Measurements from ENCODE around the gene FBXO41.

DNA sequence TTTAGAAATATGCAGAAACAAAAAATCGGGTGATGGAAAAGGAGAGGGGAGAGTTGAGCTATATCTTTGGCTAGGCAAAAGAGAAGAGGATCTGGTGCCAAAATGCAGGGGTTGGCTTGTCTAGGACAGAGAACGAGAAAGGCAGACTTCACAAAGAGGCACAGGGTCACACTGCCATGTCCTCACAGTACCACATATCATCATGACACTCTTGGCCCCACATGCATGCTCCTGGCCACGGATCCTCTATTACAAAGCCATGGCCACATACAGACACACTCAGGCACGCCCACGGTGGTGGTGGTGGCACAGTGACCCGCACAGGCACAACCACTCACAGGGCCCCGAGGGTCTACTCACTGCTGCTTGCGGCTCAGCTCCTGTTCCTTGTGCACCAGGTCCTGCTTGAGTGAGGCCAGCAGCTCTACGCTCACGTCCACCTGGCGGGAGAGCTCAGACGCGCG is 15.9 kb downstream of the FBXO41 start:
- TF ChIP-seq POLR2A (IDR thresholded peaks at IDR 0.05; ENCODE audit: borderline replicate concordance, extremely low read depth, insufficient read depth, insufficient read length) (peak; percentile 36), POLR2AphosphoS5 (IDR thresholded peaks at IDR 0.05; ENCODE audit: low read depth, low read length) (no peak), EZH2phosphoT487 (IDR thresholded peaks at IDR 0.05; ENCODE audit: borderline replicate concordance) (no peak), SIN3A (IDR thresholded peaks at IDR 0.05; ENCODE audit: low read depth) (no peak), ELF1 (IDR thresholded peaks at IDR 0.05; ENCODE audit: borderline replicate concordance, low read depth) (no peak), RAD21 (IDR thresholded peaks at IDR 0.05; ENCODE audit: low read depth) (no peak)
- TF ChIP-seq, protein P1, sequence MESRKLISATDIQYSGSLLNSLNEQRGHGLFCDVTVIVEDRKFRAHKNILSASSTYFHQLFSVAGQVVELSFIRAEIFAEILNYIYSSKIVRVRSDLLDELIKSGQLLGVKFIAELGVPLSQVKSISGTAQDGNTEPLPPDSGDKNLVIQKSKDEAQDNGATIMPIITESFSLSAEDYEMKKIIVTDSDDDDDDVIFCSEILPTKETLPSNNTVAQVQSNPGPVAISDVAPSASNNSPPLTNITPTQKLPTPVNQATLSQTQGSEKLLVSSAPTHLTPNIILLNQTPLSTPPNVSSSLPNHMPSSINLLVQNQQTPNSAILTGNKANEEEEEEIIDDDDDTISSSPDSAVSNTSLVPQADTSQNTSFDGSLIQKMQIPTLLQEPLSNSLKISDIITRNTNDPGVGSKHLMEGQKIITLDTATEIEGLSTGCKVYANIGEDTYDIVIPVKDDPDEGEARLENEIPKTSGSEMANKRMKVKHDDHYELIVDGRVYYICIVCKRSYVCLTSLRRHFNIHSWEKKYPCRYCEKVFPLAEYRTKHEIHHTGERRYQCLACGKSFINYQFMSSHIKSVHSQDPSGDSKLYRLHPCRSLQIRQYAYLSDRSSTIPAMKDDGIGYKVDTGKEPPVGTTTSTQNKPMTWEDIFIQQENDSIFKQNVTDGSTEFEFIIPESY (IDR thresholded peaks at IDR 0.05; ENCODE audit: extremely low read depth, insufficient replicate concordance, low read length), result no peak
- TF ChIP-seq, protein P2, sequence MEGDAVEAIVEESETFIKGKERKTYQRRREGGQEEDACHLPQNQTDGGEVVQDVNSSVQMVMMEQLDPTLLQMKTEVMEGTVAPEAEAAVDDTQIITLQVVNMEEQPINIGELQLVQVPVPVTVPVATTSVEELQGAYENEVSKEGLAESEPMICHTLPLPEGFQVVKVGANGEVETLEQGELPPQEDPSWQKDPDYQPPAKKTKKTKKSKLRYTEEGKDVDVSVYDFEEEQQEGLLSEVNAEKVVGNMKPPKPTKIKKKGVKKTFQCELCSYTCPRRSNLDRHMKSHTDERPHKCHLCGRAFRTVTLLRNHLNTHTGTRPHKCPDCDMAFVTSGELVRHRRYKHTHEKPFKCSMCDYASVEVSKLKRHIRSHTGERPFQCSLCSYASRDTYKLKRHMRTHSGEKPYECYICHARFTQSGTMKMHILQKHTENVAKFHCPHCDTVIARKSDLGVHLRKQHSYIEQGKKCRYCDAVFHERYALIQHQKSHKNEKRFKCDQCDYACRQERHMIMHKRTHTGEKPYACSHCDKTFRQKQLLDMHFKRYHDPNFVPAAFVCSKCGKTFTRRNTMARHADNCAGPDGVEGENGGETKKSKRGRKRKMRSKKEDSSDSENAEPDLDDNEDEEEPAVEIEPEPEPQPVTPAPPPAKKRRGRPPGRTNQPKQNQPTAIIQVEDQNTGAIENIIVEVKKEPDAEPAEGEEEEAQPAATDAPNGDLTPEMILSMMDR (IDR thresholded peaks at IDR 0.05 in 2 of 3, conservative IDR thresholded peaks at IDR 0.05 in 1 of 3; ENCODE audit: borderline replicate concordance in 1 of 3, insufficient read depth in 1 of 3, low read depth in 2 of 3, low read length in 2 of 3), result no peak
- TF ChIP-seq, protein P3, sequence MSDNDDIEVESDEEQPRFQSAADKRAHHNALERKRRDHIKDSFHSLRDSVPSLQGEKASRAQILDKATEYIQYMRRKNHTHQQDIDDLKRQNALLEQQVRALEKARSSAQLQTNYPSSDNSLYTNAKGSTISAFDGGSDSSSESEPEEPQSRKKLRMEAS (IDR thresholded peaks at IDR 0.05), result no peak
- TF ChIP-seq, protein P4, sequence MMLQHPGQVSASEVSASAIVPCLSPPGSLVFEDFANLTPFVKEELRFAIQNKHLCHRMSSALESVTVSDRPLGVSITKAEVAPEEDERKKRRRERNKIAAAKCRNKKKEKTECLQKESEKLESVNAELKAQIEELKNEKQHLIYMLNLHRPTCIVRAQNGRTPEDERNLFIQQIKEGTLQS (IDR thresholded peaks at IDR 0.05), result no peak
